ENCODE results near the gene INO80E. TPM values are rescaled to one million over a fixed set of nuclear protein-coding genes. Genes with fewer than 3 reads are reported as not detected.
"Not testable (repeated sequence)": the region's sequence is repeated elsewhere in the genome, so short reads cannot be mapped to it uniquely, and the experiment has no call there.

Gene INO80E
- total and polyA plus RNA-seq, 9 donors = 23.8 to 81.6 (median 55.5) TPM

DNA sequence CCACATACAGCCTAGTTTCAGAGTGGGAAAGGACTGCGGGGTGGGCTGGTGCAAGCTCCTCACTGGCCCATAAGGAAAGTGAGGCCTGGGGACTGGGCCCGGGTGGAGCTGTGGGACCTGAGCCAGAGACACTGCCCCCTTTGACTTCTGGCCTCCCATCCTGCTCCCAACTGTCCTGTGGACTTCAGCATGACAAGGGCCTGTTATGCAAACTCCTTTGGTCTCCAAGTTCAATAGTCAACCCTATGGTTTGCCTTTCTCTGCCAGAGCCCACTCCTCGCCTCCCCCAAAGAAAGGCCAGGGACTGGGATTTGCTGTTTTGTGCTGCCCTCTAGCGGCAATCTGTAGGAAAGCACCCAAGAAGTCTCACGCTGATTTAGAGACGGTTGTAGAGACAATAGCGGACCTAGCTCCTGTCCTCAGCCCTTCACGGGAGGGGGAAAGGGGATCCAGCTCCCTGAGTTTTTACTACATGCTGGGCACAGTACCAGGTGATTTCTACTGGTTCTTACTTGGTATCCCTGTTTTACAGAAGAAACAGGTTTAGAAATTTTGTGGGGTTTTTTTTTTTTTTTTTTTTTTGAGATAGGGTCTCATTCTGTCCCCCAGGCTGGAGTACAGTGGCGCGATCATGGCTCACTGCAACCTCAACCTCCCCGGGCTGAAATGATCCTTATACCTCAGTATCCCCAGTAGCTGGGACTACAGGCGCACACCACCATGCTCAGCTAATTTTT lies 36.2 kb downstream of the INO80E start:
- H3K9me3 ChIP-seq = no peaks in the 10 kb centered on the region
- peak in 4 of 5 donors; percentile 36 to 51 (median 47) for DNase-seq
- H3K4me3 ChIP-seq = no peak overlapping the region
- TF ChIP-seq POLR2A (IDR thresholded peaks at IDR 0.05) (no peak), EP300 (IDR thresholded peaks at IDR 0.05) (no peak)
- TF ChIP-seq, protein P1, sequence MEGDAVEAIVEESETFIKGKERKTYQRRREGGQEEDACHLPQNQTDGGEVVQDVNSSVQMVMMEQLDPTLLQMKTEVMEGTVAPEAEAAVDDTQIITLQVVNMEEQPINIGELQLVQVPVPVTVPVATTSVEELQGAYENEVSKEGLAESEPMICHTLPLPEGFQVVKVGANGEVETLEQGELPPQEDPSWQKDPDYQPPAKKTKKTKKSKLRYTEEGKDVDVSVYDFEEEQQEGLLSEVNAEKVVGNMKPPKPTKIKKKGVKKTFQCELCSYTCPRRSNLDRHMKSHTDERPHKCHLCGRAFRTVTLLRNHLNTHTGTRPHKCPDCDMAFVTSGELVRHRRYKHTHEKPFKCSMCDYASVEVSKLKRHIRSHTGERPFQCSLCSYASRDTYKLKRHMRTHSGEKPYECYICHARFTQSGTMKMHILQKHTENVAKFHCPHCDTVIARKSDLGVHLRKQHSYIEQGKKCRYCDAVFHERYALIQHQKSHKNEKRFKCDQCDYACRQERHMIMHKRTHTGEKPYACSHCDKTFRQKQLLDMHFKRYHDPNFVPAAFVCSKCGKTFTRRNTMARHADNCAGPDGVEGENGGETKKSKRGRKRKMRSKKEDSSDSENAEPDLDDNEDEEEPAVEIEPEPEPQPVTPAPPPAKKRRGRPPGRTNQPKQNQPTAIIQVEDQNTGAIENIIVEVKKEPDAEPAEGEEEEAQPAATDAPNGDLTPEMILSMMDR (IDR thresholded peaks at IDR 0.05) = peak; percentile 46 to 50 (median 47)
- no peaks in the 10 kb centered on the region for H3K4me1 ChIP-seq (ENCODE audit: insufficient read depth)
- H3K27me3 ChIP-seq = peaks cover 3% of the 10 kb centered on the region
- intact Hi-C loops (cut with DNase I) = loop anchor here in 1 of 4 donors (10.0 kb wide), 1 partner anchor 337 kb away; no protein-coding TSS in a partner anchor
- no peaks in the 10 kb centered on the region for H3K36me3 ChIP-seq
- WGBS, 3 donors = 18 to 23% (median 22%) methylated on average over 12 of the region's 12 CpGs
- no peak overlapping the region for H3K27ac ChIP-seq

DNA sequence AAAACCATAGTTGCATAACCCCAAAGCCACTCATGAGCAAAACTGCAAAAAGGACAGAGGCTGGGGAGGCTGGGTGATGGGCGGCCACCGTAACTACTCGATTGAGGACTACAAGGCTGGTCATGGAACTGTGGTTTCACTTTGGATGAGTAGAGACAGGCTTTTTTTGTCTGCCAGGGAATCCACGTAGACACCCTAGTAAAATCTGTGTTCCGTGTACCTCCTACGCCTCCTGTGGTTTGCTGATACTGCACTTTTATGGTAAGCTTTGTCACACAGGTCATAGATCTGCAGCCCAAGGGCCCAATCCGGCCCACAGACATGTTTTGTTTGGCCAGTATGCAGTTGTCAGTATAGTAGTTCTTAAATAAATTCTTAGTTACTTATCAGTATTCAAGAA lies 37.2 kb downstream of the INO80E start:
- intact Hi-C loops (cut with DNase I) = loop anchor here in 1 of 4 donors (10.0 kb wide), 1 partner anchor 338 kb away; no protein-coding TSS in a partner anchor
- TF ChIP-seq, protein P1 (IDR thresholded peaks at IDR 0.05) = no peak
- TF ChIP-seq EP300 (IDR thresholded peaks at IDR 0.05) (no peak), POLR2A (IDR thresholded peaks at IDR 0.05) (no peak)
- DNase-seq = no peak
- H3K4me3 ChIP-seq = no peak overlapping the region
- no peaks in the 10 kb centered on the region for H3K4me1 ChIP-seq (ENCODE audit: insufficient read depth)
- no peak overlapping the region for H3K27ac ChIP-seq
- 42 to 65% (median 45%) methylated on average over 7 of the region's 7 CpGs for WGBS, 3 donors
- H3K9me3 ChIP-seq = no peaks in the 10 kb centered on the region
- H3K27me3 ChIP-seq = peaks cover 3% of the 10 kb centered on the region
- H3K36me3 ChIP-seq = no peaks in the 10 kb centered on the region

DNA sequence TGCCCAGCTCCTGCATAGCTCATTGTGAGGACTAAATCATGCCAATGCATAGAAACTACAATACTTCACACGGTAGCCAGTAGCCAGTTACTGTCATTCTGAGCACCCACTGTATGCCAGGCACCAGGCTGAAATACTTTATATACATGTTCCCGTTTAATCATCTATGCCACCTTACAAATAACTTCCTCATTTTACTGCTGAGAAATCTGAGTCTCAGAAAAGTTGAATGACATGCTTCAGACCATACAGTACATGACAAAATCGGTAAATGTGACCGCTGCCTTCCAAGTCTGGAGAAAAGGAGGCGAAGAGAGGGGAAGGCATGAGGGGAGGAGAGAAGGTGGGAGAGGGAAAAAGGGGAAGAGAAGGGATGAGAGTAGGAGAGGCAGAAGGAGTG lies 44.2 kb downstream of the INO80E start:
- 66 to 76% (median 74%) methylated on average over 5 of the region's 5 CpGs for WGBS, 3 donors
- Histone ChIP-seq H3K27ac (no peak overlapping the region), H3K4me1 (ENCODE audit: insufficient read depth) (no peaks in the 10 kb centered on the region), H3K9me3 (no peaks in the 10 kb centered on the region), H3K4me3 (no peak overlapping the region), H3K36me3 (no peaks in the 10 kb centered on the region), H3K27me3 (no peaks in the 10 kb centered on the region)
- DNase-seq = no peak
- intact Hi-C loops (cut with DNase I) = no loop called here
- TF ChIP-seq, protein P1 (IDR thresholded peaks at IDR 0.05) = no peak
- no peak for TF ChIP-seq POLR2A (IDR thresholded peaks at IDR 0.05)
- TF ChIP-seq EP300 (IDR thresholded peaks at IDR 0.05) = no peak

DNA sequence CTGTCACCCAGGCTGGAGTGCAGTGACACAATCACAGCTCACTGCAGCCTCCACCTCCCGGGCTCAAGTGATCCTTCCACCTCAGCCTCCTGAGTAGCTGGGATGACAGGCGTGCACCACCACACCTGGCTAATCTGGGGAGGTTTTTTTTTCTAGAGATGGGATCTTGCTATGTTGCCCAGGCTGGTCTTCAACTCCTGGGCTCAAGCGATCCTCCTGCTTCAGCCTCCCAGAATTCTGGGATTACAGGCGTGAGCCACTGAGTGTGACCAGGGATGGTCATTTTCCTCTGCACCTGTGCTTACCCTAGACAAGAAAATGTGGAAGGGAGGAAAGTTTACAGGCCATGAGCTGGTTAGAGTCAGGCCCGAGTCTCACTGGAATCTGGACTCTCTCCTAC lies 44.6 kb downstream of the INO80E start:
- H3K4me1 ChIP-seq (ENCODE audit: insufficient read depth); H3K36me3 ChIP-seq; H3K27me3 ChIP-seq; H3K27ac ChIP-seq; intact Hi-C loops (cut with DNase I); H3K9me3 ChIP-seq; DNase-seq; H3K4me3 ChIP-seq: not testable (repeated sequence)
- 70 to 75% (median 72%) methylated on average over 5 of the region's 5 CpGs for WGBS, 3 donors

DNA sequence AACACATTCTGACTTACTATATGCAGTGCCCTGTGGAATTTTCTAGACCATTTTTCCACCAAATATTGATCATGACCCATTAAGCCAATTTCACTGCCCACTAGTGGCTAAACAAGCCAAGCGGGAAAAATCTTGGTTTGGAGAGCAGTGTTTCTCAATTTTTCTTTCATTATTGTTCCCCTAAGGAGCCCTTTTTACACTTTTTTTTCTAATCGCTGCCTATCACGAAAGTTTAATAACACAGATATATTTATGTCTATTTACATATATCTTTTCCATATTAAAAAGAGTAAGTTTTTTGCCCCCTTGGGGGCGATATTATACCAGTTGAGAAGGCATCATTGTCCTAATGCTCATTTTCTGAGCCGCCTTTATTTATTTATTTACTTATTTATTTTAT lies 45.8 kb downstream of the INO80E start:
- H3K4me3 ChIP-seq = no peak overlapping the region
- H3K9me3 ChIP-seq = no peaks in the 10 kb centered on the region
- intact Hi-C loops (cut with DNase I) = no loop called here
- no peak overlapping the region for H3K27ac ChIP-seq
- DNase-seq = no peak
- 6 to 19% (median 12%) methylated on average over 5 of the region's 5 CpGs for WGBS, 3 donors
- no peaks in the 10 kb centered on the region for H3K4me1 ChIP-seq (ENCODE audit: insufficient read depth)
- TF ChIP-seq EP300 (IDR thresholded peaks at IDR 0.05) (no peak), POLR2A (IDR thresholded peaks at IDR 0.05) (no peak)
- TF ChIP-seq, protein P1 (IDR thresholded peaks at IDR 0.05) = peak; percentile 16 to 44 (median 35)
- no peaks in the 10 kb centered on the region for H3K36me3 ChIP-seq
- no peaks in the 10 kb centered on the region for H3K27me3 ChIP-seq

All from ovary (tissue), 9 donors.